MM.1S (cell line): ENCODE measurements around the gene GARIN5A.

ENCODE experiments used
- EZH2 ChIP-seq: fragments of 300-600 bp; sonication (generic); optimal IDR thresholded peaks from 2 replicates; pipeline ENCODE3; 2017; ENCODE audit warnings: low read depth, mild to moderate bottlenecking, antibody characterized with exemption, low read length, mixed read lengths
- EZH2phosphoT487 ChIP-seq: fragments of 300-600 bp; sonication (generic); IDR thresholded peaks from 2 replicates; pipeline ENCODE4 v1.6.1; 2018; ENCODE audit warnings: antibody characterized with exemption, low read length
- TF ChIP-seq, protein P1 (sequence below): fragments of 300-600 bp; sonication (generic); IDR thresholded peaks from 2 replicates; pipeline ENCODE4 v1.5.1; 2016; ENCODE audit warnings: antibody characterized with exemption, low read length, mixed read lengths

DNA sequence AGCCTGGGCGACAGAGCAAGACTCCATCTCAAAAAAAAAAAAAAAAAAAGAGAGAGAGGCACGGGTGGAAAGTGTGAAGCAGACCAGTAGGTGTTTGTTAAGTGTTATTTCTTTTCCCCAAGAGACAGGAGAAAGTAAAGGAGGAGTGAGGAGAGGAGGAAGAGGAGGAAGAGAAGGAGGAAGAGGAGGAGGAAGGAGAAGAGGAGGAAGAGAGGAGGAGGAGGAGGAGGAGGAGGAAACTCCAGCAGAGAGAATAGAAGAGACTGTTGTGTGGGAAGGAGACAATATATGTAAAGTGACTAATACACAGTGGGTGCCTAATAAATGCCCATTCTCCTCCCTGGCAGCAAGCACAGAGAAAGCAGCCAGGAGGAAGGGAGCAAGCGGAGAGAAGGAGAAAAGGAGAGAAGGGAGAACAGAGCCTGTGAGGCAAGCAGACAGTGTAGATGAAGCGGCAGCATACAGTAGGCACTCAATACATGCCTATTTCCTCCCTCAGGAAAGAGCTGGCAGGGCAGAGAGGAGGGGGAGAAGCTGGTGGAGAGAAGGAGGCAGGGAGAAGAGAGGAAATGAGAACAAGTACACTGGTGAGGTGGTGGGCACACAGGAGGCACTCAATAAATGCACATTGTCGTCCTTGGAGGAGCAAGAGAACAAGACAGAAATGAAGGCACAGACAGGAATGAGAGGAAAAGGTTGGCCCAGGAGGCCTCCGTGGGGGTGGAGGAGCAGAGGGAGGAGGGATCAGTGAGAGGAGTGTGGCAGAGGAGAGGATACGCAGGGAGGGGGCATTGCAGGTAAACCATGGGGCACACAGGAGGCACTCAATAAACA is 17.8 kb upstream of the GARIN5A start:
- TF ChIP-seq, protein P1, sequence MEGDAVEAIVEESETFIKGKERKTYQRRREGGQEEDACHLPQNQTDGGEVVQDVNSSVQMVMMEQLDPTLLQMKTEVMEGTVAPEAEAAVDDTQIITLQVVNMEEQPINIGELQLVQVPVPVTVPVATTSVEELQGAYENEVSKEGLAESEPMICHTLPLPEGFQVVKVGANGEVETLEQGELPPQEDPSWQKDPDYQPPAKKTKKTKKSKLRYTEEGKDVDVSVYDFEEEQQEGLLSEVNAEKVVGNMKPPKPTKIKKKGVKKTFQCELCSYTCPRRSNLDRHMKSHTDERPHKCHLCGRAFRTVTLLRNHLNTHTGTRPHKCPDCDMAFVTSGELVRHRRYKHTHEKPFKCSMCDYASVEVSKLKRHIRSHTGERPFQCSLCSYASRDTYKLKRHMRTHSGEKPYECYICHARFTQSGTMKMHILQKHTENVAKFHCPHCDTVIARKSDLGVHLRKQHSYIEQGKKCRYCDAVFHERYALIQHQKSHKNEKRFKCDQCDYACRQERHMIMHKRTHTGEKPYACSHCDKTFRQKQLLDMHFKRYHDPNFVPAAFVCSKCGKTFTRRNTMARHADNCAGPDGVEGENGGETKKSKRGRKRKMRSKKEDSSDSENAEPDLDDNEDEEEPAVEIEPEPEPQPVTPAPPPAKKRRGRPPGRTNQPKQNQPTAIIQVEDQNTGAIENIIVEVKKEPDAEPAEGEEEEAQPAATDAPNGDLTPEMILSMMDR: no peak
- TF ChIP-seq EZH2phosphoT487 (no peak), EZH2 (no peak)
